Measurements from ENCODE around the gene CHD2. TPM values are rescaled to one million over a fixed set of nuclear protein-coding genes. Genes with fewer than 3 reads are reported as not detected.
A peak's percentile ranks its signal among the peaks of the same experiment; 100 is the strongest.

The CHD2 gene
- total RNA-seq, 4 donors from 2014 or later: 109 to 370 (median 161) TPM

- no peak for TF ChIP-seq CTCF (IDR thresholded peaks at IDR 0.05)
- TF ChIP-seq POLR2A (IDR thresholded peaks at IDR 0.05): no peak
- H3K36me3 ChIP-seq: peaks cover 0 to 93% (median 0%) of the 10 kb centered on the region in 3 donors
- DNase-seq: no peak
- H3K4me3 ChIP-seq: no peak overlapping the region
- H3K9me3 ChIP-seq: no peaks in the 10 kb centered on the region
- H3K4me1 ChIP-seq: no peaks in the 10 kb centered on the region
- no peak overlapping the region for H3K27ac ChIP-seq
- no peaks in the 10 kb centered on the region for H3K27me3 ChIP-seq
Observed at GRCh38 chr15:92971081-92971480, 71.0 kb downstream of the CHD2 start.

DNA sequence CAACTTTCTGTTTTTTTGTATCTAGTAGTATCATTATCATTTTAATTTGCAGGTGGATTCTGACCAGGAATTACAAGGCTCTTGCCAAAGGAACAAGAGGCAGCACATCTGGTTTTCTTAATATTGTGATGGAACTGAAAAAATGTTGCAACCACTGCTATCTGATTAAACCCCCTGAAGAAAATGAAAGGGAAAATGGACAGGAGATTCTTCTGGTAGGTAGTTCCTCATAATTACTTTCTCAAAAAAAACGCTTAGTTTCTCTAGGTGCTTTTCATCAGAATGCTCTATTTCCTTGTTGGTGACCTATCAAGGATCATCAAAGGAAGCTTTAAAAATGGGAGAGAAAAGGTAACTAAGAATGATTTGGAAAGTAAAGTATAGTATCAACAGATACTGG is 71.6 kb downstream of the CHD2 start:
- no peak overlapping the region for H3K4me3 ChIP-seq
- H3K27ac ChIP-seq: no peak overlapping the region
- H3K27me3 ChIP-seq: no peaks in the 10 kb centered on the region
- no peak for TF ChIP-seq CTCF (IDR thresholded peaks at IDR 0.05)
- no peak for TF ChIP-seq POLR2A (IDR thresholded peaks at IDR 0.05)
- peaks cover 0 to 92% (median 0%) of the 10 kb centered on the region in 3 donors for H3K36me3 ChIP-seq
- H3K4me1 ChIP-seq: no peaks in the 10 kb centered on the region
- H3K9me3 ChIP-seq: no peaks in the 10 kb centered on the region
- DNase-seq: no peak

- Histone ChIP-seq H3K4me3 (no peak overlapping the region), H3K4me1 (no peaks in the 10 kb centered on the region), H3K27ac (no peak overlapping the region), H3K27me3 (no peaks in the 10 kb centered on the region), H3K36me3 (peaks cover 0 to 94% (median 0%) of the 10 kb centered on the region in 3 donors), H3K9me3 (no peaks in the 10 kb centered on the region)
- DNase-seq: no peak
- no peak for TF ChIP-seq CTCF (IDR thresholded peaks at IDR 0.05)
- TF ChIP-seq POLR2A (IDR thresholded peaks at IDR 0.05): no peak
Observed at GRCh38 chr15:92974183-92974915, 74.2 kb downstream of the CHD2 start.

DNA sequence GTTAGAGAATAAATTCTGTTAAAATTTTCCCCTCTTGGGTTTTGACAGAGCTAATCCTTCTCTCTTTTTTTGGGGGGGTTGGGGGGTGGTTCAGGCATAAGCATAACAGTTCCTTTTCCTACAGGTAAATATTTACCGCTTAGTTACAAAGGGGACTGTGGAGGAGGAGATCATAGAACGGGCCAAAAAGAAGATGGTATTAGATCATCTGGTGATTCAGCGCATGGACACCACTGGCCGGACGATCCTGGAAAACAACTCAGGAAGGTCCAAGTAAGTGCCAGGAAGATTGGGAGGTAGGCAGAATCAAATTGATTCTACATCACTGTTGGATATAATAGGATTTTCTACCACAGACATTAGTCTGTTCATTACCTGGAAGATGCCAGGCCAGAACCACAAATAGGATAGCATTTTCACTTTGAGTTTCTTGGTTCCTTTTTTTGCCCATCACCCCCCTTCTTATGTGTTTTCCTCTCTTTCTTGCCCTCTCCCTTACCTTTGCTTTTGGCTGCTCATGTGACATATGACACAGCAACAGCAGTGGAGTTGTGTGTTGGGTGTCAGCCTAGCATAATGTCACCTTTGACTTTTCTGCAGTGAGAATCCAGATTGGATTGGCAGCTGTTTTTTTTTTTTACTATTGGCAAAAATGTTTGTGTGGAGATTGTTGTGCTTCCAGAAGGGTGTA is 79.0 kb downstream of the CHD2 start:
- H3K36me3 ChIP-seq: peaks cover 0 to 98% (median 0%) of the 10 kb centered on the region in 3 donors
- H3K4me3 ChIP-seq: no peak overlapping the region
- no peak for TF ChIP-seq CTCF (IDR thresholded peaks at IDR 0.05)
- TF ChIP-seq POLR2A (IDR thresholded peaks at IDR 0.05): no peak
- DNase-seq: no peak
- H3K27ac ChIP-seq: peak overlapping the region in 1 of 4 donors; percentile 6
- no peaks in the 10 kb centered on the region for H3K9me3 ChIP-seq
- H3K4me1 ChIP-seq: no peaks in the 10 kb centered on the region
- H3K27me3 ChIP-seq: no peaks in the 10 kb centered on the region

DNA sequence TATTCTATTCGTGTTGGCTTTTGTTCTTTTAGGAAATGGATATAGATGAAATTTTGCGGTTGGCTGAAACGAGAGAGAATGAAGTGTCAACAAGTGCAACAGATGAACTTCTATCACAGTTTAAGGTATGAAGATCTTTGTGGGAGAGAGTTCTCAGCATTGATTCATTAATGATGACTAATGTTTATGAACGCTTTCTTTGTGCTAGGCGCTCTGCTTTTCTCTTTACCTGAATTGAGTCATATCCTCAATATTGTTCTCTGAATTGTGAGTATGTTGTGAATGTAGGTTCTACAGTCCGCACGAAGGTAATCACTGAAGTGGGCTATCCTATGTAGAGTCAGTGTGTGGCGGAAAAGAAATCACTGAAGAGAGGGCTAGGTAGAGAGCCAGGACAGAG is 81.2 kb downstream of the CHD2 start:
- Histone ChIP-seq H3K27me3 (no peaks in the 10 kb centered on the region), H3K27ac (no peak overlapping the region), H3K4me3 (no peak overlapping the region), H3K9me3 (no peaks in the 10 kb centered on the region), H3K4me1 (no peaks in the 10 kb centered on the region), H3K36me3 (peaks cover 0 to 99% (median 2%) of the 10 kb centered on the region in 3 donors)
- no peak for TF ChIP-seq CTCF (IDR thresholded peaks at IDR 0.05)
- TF ChIP-seq POLR2A (IDR thresholded peaks at IDR 0.05): no peak
- no peak for DNase-seq
